Measurements from ENCODE around the gene APOBEC3C.

- no peak for TF ChIP-seq TAF1 (IDR thresholded peaks at IDR 0.05; ENCODE audit: borderline replicate concordance, low read depth, low read length)
- no peak for TF ChIP-seq POLR2A (IDR thresholded peaks at IDR 0.05; ENCODE audit: low read depth, low read length)
Measured at GRCh38 chr22:39007177-39007576, 6.9 kb upstream of the APOBEC3C start.

All from GM12892 (cell line).